Activated T-helper 1 cell treated with Interleukin-2 at 50 U/mL for 16 hours (primary cell): ENCODE measurements around the gene PCBP3.
"Not testable (repeated sequence)": the region's sequence is repeated elsewhere in the genome, so short reads cannot be mapped to it uniquely, and the experiment has no call there.

ENCODE experiments used
- DNase-seq: peaks from one replicate; pipeline ENCODE4 v3.0.0-alpha.2; 2020; ENCODE audit warnings: low read depth

Gene PCBP3

DNA sequence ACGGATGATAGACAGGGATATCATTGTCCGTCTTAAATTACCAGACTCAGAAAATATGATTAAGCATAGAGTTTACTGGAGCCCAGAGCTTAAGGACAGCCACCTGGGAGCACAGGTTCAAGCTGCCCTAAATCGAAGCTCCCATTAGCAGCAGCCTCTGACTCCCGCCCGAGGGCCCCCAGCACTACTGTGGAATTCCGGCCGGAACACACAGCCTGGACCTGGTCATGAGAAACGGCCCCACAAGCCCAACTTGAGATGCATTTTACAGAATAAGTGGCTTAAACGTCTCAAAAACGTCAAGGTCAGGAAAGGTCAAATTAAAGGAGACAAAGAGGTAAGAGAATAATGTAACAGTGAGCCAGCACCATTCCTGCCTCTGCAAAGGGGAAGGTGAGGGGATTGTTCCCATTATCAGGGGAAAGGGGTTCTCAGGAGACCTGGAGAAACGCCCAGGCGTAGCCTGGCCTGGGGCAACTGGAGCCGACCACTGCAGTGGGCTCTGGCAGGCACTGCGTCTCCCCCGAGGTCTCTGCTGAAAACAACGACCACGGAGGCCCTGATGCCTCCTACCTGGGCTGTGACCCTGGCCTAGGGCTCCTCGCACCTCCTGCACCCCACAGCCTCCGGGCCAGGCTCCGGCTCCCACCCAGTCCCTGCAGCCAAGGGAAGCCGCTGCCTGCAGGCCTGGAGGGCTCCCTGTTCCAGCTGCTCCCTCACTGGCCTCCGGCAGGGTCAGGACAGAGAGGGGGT, 326.6 kb downstream of the PCBP3 start:
- no peak for DNase-seq

GRCh38 chr21:45970674-45971615, 327.4 kb downstream of the PCBP3 start:
- no peak for DNase-seq

GRCh38 chr21:45971616-45972352, 328.3 kb downstream of the PCBP3 start:
- no peak for DNase-seq

DNA sequence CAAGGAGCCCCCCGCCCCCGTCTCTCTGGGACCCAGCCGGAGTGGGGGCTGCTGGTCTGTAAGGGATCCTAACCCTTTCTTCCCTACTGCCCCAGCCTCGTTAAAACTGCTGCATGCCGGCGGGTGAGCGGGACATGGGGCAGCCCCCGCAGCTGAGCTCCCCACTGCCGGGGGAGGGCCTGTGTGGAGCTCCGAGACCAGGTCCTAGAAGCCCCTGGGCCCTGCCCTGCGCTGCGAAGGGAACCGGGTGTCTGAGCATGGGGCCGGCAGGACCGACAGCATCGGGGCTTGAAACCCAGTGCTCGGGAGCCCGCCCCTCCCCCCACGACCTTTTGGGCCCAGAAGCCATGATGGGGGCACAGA, 328.8 kb downstream of the PCBP3 start:
- no peak for DNase-seq

- no peak for DNase-seq
These were observed 329.4 kb downstream of the PCBP3 start for GRCh38 chr21:45972716-45973474.

GRCh38 chr21:45973475-45974072, 330.0 kb downstream of the PCBP3 start:
- DNase-seq, result peak; percentile 53

DNA sequence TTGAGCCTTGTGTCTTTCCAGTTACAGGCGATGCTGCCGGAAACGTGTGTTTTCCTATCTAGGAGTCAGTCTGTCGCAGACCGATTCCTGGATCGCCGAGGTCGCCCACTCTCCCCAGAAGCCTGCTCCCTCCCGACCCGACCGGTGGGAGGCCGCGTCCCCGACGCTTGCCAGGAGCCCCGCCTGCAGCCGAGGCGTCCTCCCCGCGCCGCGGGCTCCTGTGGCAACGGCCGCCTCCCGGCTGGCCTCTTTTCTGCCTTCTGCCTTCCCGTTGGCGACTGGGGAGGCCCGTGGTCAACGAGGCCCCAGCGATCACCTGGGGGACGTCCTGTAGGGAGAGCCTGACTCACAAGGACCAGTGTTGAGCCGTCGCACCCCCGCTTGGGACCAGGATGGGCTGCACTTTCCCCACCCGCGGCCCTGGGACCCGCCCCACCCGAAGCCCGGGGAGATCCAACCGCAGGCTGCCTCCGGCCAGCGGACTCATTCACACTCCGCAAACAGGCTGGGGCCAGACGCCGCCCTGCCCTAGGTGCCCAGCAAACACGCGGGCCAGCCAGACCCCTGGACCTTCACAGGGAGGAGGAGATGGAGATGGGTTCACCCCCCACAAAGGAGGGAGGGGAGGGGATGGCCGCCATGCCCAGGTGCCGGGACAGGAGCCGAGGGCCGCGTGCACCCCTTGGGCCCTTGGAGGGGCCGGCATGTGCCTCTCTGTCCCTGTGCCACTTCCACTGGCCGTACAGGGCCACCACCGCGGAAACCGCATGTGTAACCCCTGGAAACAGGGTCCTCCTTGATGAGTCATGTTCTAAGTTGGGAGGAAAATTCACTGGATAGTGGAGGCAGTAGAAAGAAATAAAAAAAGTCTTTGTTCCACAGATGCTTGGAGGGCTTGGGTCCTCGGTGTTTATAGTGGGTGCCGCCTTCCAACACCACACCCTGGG, 330.8 kb downstream of the PCBP3 start:
- DNase-seq, result no peak

GRCh38 chr21:45975020-45975666, 331.6 kb downstream of the PCBP3 start:
- no peak for DNase-seq

- not testable (repeated sequence) for DNase-seq
These were observed 332.3 kb downstream of the PCBP3 start for GRCh38 chr21:45975667-45976409.

DNA sequence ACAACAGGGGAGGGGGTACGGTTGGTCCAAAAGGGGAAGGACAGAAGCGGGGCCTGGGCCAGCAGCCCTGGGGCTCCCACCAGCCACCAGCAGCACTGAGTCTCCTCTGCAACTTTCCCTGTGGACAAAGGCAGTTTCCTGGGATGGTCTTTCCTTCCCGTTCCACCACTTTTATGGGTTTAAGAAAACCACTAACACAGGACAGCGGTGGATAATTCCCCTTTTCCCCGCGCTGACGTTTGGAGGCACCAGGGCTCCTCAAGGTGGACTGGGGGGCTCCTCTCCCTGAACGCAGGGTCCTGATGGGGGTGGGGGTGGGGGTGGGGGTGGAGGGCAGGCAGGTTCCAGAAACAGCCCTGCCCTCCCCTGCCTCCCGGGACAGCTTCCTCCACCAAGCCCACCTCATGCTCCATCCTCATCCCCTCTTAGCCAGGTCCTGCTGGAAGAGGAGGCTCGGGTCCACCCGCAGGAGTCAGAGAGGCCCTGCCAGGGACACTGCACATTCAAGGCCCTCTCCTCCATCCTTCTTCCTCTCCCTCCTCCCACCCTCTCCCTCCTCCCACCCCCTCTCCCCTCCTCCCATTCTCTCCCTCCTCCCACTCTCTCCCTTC, 333.3 kb downstream of the PCBP3 start:
- DNase-seq, result no peak

DNA sequence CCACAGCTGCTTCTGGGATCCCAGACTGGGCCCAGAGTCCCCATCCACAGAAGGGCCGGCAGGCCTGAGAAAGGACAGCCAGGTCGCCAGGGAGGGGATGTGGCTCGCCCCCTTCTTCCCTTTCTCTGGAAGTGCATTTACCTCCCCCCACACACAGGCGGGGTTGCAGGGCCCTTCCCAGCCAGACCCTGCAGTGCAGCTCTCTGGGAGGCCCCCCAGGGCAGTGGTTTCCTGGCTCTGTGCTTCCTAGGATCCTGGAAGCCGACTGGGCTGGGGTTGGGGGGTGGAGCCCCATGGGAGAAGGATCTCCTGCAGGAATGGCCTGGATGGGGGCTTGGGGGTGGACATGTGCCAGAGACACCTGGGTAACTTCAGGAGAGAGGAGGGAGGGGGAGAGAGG, 333.9 kb downstream of the PCBP3 start:
- no peak for DNase-seq

GRCh38 chr21:45979141-45979631, 335.7 kb downstream of the PCBP3 start:
- no peak for DNase-seq

GRCh38 chr21:45979651-45980050, 336.1 kb downstream of the PCBP3 start:
- no peak for DNase-seq

DNA sequence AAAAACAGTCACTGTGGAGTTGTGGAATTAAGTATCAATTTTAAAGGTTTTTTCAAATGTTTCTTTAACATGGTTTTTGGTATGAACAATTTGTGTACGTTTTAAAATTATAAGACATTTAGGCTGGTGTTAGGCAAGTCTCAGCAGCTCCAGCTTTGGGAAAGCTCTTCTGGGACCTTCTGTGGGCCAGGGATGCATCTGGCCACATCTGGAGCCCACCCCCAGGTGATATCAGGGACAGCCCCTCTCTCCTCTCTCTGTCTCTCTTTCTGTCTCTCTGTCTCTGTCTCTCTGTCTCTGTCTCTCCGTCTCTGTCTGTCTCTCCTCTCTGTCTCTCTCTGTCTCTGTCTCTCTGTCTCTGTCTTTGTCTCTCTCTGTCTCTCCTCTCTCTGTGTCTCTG, 336.7 kb downstream of the PCBP3 start:
- no peak for DNase-seq

GRCh38 chr21:45980697-45981096, 337.2 kb downstream of the PCBP3 start:
- no peak for DNase-seq

- DNase-seq, result no peak
These were observed 337.9 kb downstream of the PCBP3 start, which contains the start of gene COL6A1 for GRCh38 chr21:45981151-45982091. Gene COL6A1 (plus strand): TSS chr21:45981770. CDS start chr21:45981851, 81 bp downstream.
